A673 (cell line): Measurements from ENCODE around the gene ASTL. TPM values are rescaled to one million over a fixed set of nuclear protein-coding genes. Genes with fewer than 3 reads are reported as not detected.

ENCODE experiments used
- BruUV-seq: library from RNA; stranded (reverse); fragments of 400-500 nt; replicated peaks from 2 replicates; lab custom pipeline; 2021; lab: Mats Ljungman, UMichigan
- CTCF ChIA-PET: fragments of 300-600 bp; sonication (Branson Sonifier 250); formaldehyde crosslinking; loops from one replicate; lab custom pipeline; 2022; ENCODE audit warnings: antibody characterized with exemption; lab: Charles Lee
- POLR2A ChIA-PET: fragments of 300-600 bp; sonication (Branson Sonifier 250); formaldehyde crosslinking; loops from one replicate; lab custom pipeline; 2022; ENCODE audit warnings: antibody characterized with exemption; ENCODE audit not compliant: low non-redundant PET; lab: Charles Lee
- DNase-seq: peaks from one replicate; pipeline ENCODE4 v3.0.0-alpha.2; 2015; ENCODE audit warnings: low spot score
- H3K27ac ChIP-seq: fragments of 200-600 bp; sonication (generic); 2 replicates; pipeline ENCODE4 v1.5.1; 2016; ENCODE audit warnings: mixed run types, low read depth, mild to moderate bottlenecking, mixed read lengths, antibody characterized with exemption, low read length; ENCODE audit not compliant: poor library complexity, severe bottlenecking
- H3K27me3 ChIP-seq: fragments of 200-600 bp; sonication (generic); replicated peaks from 2 replicates; pipeline ENCODE4 v1.6.1; 2017; ENCODE audit warnings: mixed run types, low read depth, mild to moderate bottlenecking, mixed read lengths, antibody characterized with exemption, low read length; ENCODE audit not compliant: insufficient read depth, poor library complexity
- H3K36me3 ChIP-seq: fragments of 200-600 bp; sonication (generic); 2 replicates; pipeline ENCODE4 v1.6.1; 2016; ENCODE audit warnings: mixed run types, mild to moderate bottlenecking, mixed read lengths, antibody characterized with exemption, low read length; ENCODE audit not compliant: insufficient read depth, poor library complexity, severe bottlenecking
- H3K4me1 ChIP-seq: fragments of 200-600 bp; sonication (generic); 2 replicates; pipeline ENCODE4 v1.6.1; 2017; ENCODE audit warnings: mixed run types, mild to moderate bottlenecking, mixed read lengths, antibody characterized with exemption, low read length; ENCODE audit not compliant: insufficient read depth, poor library complexity, severe bottlenecking
- H3K4me3 ChIP-seq: fragments of 200-600 bp; sonication (generic); 2 replicates; pipeline ENCODE4 v1.5.1; 2016; ENCODE audit warnings: low read depth, mixed run types, mild to moderate bottlenecking, mixed read lengths, low read length; ENCODE audit not compliant: poor library complexity, severe bottlenecking
- H3K9me3 ChIP-seq: fragments of 200-600 bp; sonication (generic); 2 replicates; pipeline ENCODE4 v1.6.1; 2016; ENCODE audit warnings: mixed run types, low read depth, mild to moderate bottlenecking, mixed read lengths, antibody characterized with exemption, low read length; ENCODE audit not compliant: poor library complexity, severe bottlenecking
- CTCF ChIP-seq: fragments of 300-800, 200-600 bp; sonication (generic); conservative IDR thresholded peaks from 2 replicates; pipeline ENCODE4 v1.5.1; 2017; ENCODE audit warnings: low read depth, mild to moderate bottlenecking, antibody characterized with exemption, low read length, moderate library complexity, mixed read lengths
- EZH2 ChIP-seq: fragments of 200-600 bp; sonication (generic); IDR thresholded peaks from 2 replicates; pipeline ENCODE4 v1.6.1; 2017; ENCODE audit warnings: borderline replicate concordance, low read depth, mild to moderate bottlenecking, mixed read lengths, antibody characterized with exemption, low read length; ENCODE audit not compliant: poor library complexity, severe bottlenecking
- intact Hi-C: fragments of 100-400 bp; cut with micrococcal nuclease; formaldehyde crosslinking; loops from one replicate; pipeline ENCODE4 v1.10.0; 2022; ENCODE audit not compliant: unreplicated experiment
- total RNA-seq: library from RNA; stranded (reverse); gene quantifications from 2 replicates; pipeline ENCODE4 v1.2.3, GENCODE V29; 2021

ASTL gene
- total RNA-seq, 1 experiment from 2014 or later, result not detected

GRCh38 chr2:96134421-96134820, 3.9 kb downstream of the ASTL start:
- CTCF ChIA-PET, result no interaction called here
- Histone ChIP-seq H3K4me3 (no peak overlapping the region), H3K27ac (no peak overlapping the region), H3K27me3 (no peaks in the 10 kb centered on the region), H3K36me3 (no peaks in the 10 kb centered on the region), H3K9me3 (no peaks in the 10 kb centered on the region), H3K4me1 (no peaks in the 10 kb centered on the region)
- no peak for TF ChIP-seq EZH2
- no peak for TF ChIP-seq CTCF
- intact Hi-C loops, result loop anchor here (5.0 kb wide), 1 partner anchor 373 kb away; the partner anchor contains the start of gene NEURL3
- no peak for DNase-seq
- BruUV-seq, result no TSS peak
- POLR2A ChIA-PET, result no interaction called here

GRCh38 chr2:96131813-96132745, 6.2 kb downstream of the ASTL start:
- BruUV-seq, result no TSS peak
- Histone ChIP-seq H3K36me3 (no peaks in the 10 kb centered on the region), H3K27ac (no peak overlapping the region), H3K27me3 (peaks cover 3% of the 10 kb centered on the region), H3K9me3 (no peaks in the 10 kb centered on the region), H3K4me1 (no peaks in the 10 kb centered on the region), H3K4me3 (no peak overlapping the region)
- ChIA-PET POLR2A (no interaction called here), CTCF (no interaction called here)
- no peak for DNase-seq
- TF ChIP-seq CTCF (no peak), EZH2 (no peak)
- intact Hi-C loops, result loop anchor here (5.0 kb wide), 1 partner anchor 375 kb away; the partner anchor contains the start of gene NEURL3

GRCh38 chr2:96131152-96131812, 7.0 kb downstream of the ASTL start:
- TF ChIP-seq CTCF (no peak), EZH2 (no peak)
- H3K36me3 ChIP-seq, result no peaks in the 10 kb centered on the region
- CTCF ChIA-PET, result no interaction called here
- no peak for DNase-seq
- H3K4me3 ChIP-seq, result no peak overlapping the region
- no peaks in the 10 kb centered on the region for H3K4me1 ChIP-seq
- H3K27me3 ChIP-seq, result peaks cover 3% of the 10 kb centered on the region
- BruUV-seq, result no TSS peak
- intact Hi-C loops, result loop anchor here (5.0 kb wide), 1 partner anchor 376 kb away; the partner anchor contains the start of gene NEURL3
- H3K27ac ChIP-seq, result no peak overlapping the region
- POLR2A ChIA-PET, result no interaction called here
- no peaks in the 10 kb centered on the region for H3K9me3 ChIP-seq
